ENCODE data around the gene PKDREJ. TPM values are rescaled to one million over a fixed set of nuclear protein-coding genes. Genes with fewer than 3 reads are reported as not detected.

Gene PKDREJ
- total RNA-seq, 2 experiments from 2014 or later, result not detected

DNA sequence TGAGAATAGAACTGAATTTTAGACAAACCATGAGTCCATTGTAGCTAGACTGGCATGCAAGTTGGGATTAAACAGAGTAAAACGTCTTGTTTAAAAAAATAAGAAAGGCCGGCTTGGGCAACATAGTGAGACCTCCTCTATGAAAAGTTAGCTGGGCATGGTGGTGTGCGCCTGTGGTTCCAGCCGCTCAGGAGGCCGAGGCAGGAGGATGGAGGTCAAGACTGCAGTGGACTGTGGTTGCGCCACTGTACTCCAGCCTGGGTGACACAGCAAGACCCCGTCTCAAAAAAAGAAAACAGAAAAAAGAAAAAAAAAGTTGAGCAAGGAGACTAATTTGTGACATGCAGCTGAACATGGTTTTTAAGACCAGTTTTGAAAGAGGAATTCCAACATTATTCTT, 36.6 kb downstream of the PKDREJ start:
- H3K4me1 Mint-ChIP-seq, result no peaks in the 10 kb centered on the region
- H3K36me3 Mint-ChIP-seq (ENCODE audit: low read depth), result peaks cover 4% of the 10 kb centered on the region
- no peak overlapping the region for H3K4me3 Mint-ChIP-seq
- ChIA-PET CTCF (interaction anchor here (1.0 kb wide), 1 partner anchor 15 kb away, joined by 3 read pairs; no protein-coding TSS in a partner anchor), POLR2A (interaction anchor here (0.6 kb wide), 1 partner anchor 22 kb away, joined by 4 read pairs; no protein-coding TSS in a partner anchor)
- DNase-seq (no peak), ATAC-seq (no peak)
- intact Hi-C loops (cut with DNase I, micrococcal nuclease), result no loop called here
- H3K9me3 Mint-ChIP-seq (ENCODE audit: low read depth), result no peaks in the 10 kb centered on the region
- H3K27ac Mint-ChIP-seq, result no peak overlapping the region
- no peaks in the 10 kb centered on the region for H3K27me3 Mint-ChIP-seq

DNA sequence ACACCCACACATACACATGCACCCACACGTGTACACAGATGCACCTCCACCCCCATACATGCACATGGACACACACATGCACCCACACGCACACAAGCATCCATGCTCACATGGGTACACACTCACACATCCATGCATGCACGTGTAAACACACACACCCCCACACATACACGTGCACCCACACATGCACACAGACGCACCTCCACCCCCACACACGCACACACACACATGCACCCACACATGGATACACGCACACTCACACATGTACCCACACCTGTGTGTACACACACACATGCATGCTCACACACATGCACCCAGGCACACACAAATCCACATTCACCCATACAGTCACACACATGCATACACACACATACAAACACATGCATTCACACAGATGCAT, 37.5 kb downstream of the PKDREJ start:
- no peak for ATAC-seq
- Mint-ChIP-seq H3K9me3 (ENCODE audit: low read depth) (no peaks in the 10 kb centered on the region), H3K36me3 (ENCODE audit: low read depth) (peaks cover 9% of the 10 kb centered on the region), H3K27ac (no peak overlapping the region), H3K4me1 (peaks cover 6% of the 10 kb centered on the region), H3K27me3 (no peaks in the 10 kb centered on the region), H3K4me3 (no peak overlapping the region)
- DNase-seq, result no peak
- intact Hi-C loops (cut with DNase I, micrococcal nuclease), result no loop called here
- ChIA-PET CTCF (interaction anchor here (1.0 kb wide), 1 partner anchor 16 kb away, joined by 3 read pairs; no protein-coding TSS in a partner anchor), POLR2A (no interaction called here)

DNA sequence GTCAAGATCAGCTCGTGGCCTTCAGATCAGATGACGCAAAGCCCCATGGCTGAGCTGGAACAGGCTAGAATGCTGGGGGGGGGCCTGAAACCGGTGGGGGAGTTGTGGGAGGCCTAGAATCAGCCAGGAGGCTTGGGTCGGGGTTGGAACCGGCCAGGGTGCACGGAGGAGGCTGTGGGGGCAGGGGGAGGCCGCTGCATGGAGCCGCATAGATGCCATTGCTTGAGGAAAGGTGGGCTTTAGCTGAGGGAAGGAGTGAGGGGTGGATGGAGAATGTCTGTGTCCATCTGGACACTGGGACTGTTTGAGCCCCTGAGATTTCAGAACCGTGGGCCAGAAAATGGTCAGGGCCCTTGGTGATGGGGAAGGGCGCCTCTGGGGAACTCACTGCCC, 38.2 kb downstream of the PKDREJ start:
- CTCF ChIA-PET, result no interaction called here

DNA sequence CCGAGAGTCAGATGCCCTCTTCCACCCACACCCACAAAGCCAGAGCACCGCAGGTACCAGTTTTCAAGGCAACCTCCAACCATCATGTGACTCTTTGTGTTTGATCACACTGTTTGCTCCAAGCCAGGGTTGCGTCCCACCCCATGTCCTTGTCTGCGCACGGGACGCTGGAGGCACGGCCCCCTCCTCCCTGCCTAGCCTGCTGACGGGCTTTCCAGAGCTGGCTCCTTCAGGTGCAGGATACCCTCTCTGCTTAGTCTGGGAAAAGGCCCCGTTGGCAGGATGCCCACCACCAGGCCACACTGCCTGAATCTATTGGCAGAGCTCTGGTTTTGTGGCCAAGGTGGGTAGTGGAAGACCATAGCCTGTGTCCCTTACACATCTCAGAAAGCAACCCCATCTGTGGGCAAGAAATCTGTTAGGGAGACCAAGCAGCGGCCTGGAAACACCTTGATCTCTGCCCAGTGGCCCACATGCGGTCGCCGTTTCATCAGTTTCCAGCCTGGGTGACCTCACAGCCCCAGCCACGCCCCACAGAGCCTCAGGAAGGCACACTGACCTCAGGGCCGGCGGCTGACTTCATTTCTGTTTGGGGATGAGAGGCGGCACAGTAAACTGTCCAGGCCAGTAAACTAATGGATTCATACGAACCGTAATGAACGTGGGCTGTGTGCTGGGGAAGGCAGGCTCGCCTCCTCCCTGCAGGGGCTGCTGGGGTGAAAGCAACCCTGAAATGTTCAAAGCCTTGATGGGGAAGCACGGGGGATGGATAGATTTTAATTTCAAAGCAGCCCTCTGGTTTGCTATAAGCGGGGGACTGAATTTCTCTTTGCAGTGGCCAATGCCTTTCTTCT, 38.9 kb downstream of the PKDREJ start:
- POLR2A ChIA-PET, result no interaction called here
- H3K4me3 Mint-ChIP-seq, result no peak overlapping the region

More for the DNA sequence above, 38.2 kb downstream of the PKDREJ start:
- H3K4me3 Mint-ChIP-seq, result no peak overlapping the region
- no peak for ATAC-seq
- intact Hi-C loops (cut with DNase I, micrococcal nuclease), result no loop called here
- peaks cover 9% of the 10 kb centered on the region for H3K36me3 Mint-ChIP-seq (ENCODE audit: low read depth)
- no peaks in the 10 kb centered on the region for H3K27me3 Mint-ChIP-seq
- no peak for DNase-seq
- H3K4me1 Mint-ChIP-seq, result peaks cover 7% of the 10 kb centered on the region
- no peaks in the 10 kb centered on the region for H3K9me3 Mint-ChIP-seq (ENCODE audit: low read depth)
- POLR2A ChIA-PET, result no interaction called here
- H3K27ac Mint-ChIP-seq, result no peak overlapping the region

DNA sequence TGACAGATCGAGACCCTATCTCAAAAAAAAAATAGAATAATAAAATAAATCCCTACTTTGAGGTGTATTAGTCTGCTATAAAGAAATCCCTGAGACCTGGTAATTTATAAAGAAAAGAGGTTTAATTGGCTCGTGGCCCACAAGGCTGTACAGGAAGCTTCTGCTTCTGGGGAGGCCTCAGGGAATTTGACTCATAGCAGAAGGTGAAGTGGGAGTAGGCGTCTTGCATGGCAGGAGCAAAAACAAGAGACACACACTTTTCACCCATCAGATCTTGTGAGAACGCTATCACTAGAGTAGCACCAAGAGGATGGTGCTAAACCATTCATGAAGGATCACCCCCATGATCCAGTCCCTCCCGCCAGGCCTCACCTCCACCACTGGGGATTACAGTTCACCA, 42.2 kb downstream of the PKDREJ start:
- POLR2A ChIA-PET, result no interaction called here
- intact Hi-C loops (cut with DNase I, micrococcal nuclease), result no loop called here
- Mint-ChIP-seq H3K36me3 (ENCODE audit: low read depth) (peaks cover 23% of the 10 kb centered on the region), H3K27ac (peak overlapping the region; percentile 75), H3K4me3 (no peak overlapping the region), H3K9me3 (ENCODE audit: low read depth) (no peaks in the 10 kb centered on the region), H3K27me3 (no peaks in the 10 kb centered on the region), H3K4me1 (peaks cover 14% of the 10 kb centered on the region)
- ATAC-seq (peak; percentile 75), DNase-seq (peak; percentile 46)
- CTCF ChIA-PET, result interaction anchor here (1.1 kb wide), 1 partner anchor 16 kb away, joined by 3 read pairs; no protein-coding TSS in a partner anchor

More for the DNA sequence above, 38.9 kb downstream of the PKDREJ start:
- H3K27ac Mint-ChIP-seq, result no peak overlapping the region
- intact Hi-C loops (cut with DNase I, micrococcal nuclease), result no loop called here
- H3K4me1 Mint-ChIP-seq, result peaks cover 13% of the 10 kb centered on the region
- peaks cover 15% of the 10 kb centered on the region for H3K36me3 Mint-ChIP-seq (ENCODE audit: low read depth)
- no peaks in the 10 kb centered on the region for H3K27me3 Mint-ChIP-seq
- CTCF ChIA-PET, result interaction anchor here (0.6 kb wide), 1 partner anchor 8 kb away, joined by 4 read pairs; no protein-coding TSS in a partner anchor
- ATAC-seq, result no peak
- no peaks in the 10 kb centered on the region for H3K9me3 Mint-ChIP-seq (ENCODE audit: low read depth)
- DNase-seq, result no peak

DNA sequence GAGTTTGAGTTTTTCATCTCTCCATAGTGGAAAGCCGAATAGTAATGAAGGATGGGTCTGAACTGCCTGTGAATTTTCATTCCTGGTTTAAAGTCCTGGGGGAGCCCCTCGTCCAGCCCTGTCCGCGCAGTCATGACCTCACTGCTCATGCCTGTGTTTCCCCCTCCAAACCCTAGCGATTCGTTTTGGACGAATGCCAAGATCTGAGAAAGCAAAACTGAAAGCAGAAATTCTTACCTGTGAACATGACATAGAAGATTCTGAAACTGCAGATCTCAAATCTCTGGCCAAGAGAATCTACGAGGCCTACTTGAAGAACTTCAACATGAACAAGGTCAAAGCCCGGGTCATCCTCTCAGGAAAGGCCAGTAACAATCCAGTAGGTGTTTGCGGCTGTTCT, 43.5 kb downstream of the PKDREJ start:
- peak; percentile 32 for ATAC-seq
- ChIA-PET POLR2A (no interaction called here), CTCF (no interaction called here)
- peak; percentile 28 for DNase-seq
- H3K27me3 Mint-ChIP-seq, result no peaks in the 10 kb centered on the region
- peaks cover 14% of the 10 kb centered on the region for H3K4me1 Mint-ChIP-seq
- intact Hi-C loops (cut with DNase I, micrococcal nuclease), result no loop called here
- H3K9me3 Mint-ChIP-seq (ENCODE audit: low read depth), result no peaks in the 10 kb centered on the region
- H3K36me3 Mint-ChIP-seq (ENCODE audit: low read depth), result peaks cover 31% of the 10 kb centered on the region
- H3K27ac Mint-ChIP-seq, result no peak overlapping the region
- H3K4me3 Mint-ChIP-seq, result no peak overlapping the region

DNA sequence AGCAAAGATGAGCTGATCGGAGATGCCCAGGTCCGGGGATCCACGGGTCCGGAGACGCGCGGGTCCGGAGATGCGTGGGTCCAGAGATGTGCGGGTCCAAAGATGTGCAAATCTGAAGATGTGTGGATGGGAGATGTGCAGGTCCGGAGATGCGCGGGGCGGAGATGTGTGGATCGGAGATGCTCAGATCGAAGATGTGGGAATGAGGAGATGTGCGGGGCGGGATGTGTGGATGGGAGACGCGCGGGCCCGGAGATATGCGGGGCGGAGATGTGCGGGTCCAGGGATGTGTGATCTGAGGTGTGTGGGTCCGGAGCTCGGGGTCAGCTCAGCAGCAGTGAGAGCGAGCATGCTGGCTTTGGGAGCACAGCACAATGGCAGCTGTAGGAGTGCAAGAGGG, 48.5 kb downstream of the PKDREJ start:
- no peaks in the 10 kb centered on the region for H3K27me3 Mint-ChIP-seq
- intact Hi-C loops (cut with DNase I, micrococcal nuclease), result loop anchor here in 1 of 2 experiments (5.0 kb wide), 1 partner anchor 62 kb away; the partner anchor contains the start of gene PPARA
- ATAC-seq, result no peak
- ChIA-PET CTCF (no interaction called here), POLR2A (no interaction called here)
- H3K9me3 Mint-ChIP-seq (ENCODE audit: low read depth), result peaks cover under 1% of the 10 kb centered on the region
- no peak overlapping the region for H3K4me3 Mint-ChIP-seq
- no peak overlapping the region for H3K27ac Mint-ChIP-seq
- H3K36me3 Mint-ChIP-seq (ENCODE audit: low read depth), result peaks cover 46% of the 10 kb centered on the region
- H3K4me1 Mint-ChIP-seq, result peaks cover 8% of the 10 kb centered on the region
- DNase-seq, result no peak

DNA sequence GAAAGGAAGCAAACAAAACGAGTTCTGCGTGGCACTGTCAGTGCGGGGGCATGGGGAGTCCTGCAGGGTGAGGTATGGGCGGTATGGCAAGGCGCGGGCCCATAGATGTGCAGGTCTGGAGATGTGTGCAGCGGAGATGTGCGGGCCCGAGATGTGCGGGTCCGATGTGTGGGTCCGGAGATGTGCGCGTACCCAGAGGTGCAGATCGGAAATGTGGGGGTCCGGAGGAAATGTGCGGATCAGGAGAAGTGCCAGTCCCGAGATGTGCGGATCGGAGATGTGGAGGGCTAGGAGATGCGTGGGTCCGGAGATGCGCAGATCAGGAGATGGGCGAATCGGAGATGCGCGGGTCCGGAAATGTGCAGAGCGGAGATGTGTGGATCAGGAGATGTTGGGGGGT, 49.0 kb downstream of the PKDREJ start:
- H3K4me3 Mint-ChIP-seq, result no peak overlapping the region
- CTCF ChIA-PET, result no interaction called here
- POLR2A ChIA-PET, result no interaction called here

DNA sequence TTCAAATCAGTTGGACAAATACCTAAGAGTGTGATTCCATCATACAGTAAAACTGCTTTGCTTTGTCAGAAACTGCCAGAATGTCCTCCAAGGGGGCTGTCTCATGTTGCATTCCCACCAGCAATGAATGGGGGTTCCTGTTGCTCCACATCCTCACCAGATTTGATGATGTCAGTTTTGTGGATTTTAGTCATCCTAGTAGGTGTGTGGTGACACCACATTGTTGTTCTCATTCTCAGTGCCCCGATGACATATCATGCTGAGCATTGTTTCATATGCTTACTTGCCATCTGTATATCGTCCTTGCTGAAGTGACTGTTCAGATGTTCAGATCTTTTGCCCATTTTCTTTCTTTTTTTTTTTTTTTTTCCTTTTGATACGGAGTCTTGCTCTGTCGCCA, 50.1 kb downstream of the PKDREJ start:
- Mint-ChIP-seq H3K4me3 (no peak overlapping the region), H3K36me3 (ENCODE audit: low read depth) (peaks cover 50% of the 10 kb centered on the region), H3K27ac (peak overlapping the region; percentile 19), H3K27me3 (no peaks in the 10 kb centered on the region), H3K9me3 (ENCODE audit: low read depth) (peaks cover 13% of the 10 kb centered on the region), H3K4me1 (peaks cover 4% of the 10 kb centered on the region)
- ChIA-PET CTCF (interaction anchor here (0.8 kb wide), 1 partner anchor 1785 kb away, joined by 4 read pairs; no protein-coding TSS in a partner anchor), POLR2A (no interaction called here)
- peak; percentile 30 for DNase-seq
- ATAC-seq, result peak; percentile 91
- intact Hi-C loops (cut with DNase I, micrococcal nuclease), result loop anchor here in 1 of 2 experiments (5.0 kb wide), 1 partner anchor 61 kb away; the partner anchor contains the start of gene PPARA

More for the DNA sequence above, 49.0 kb downstream of the PKDREJ start:
- Mint-ChIP-seq H3K9me3 (ENCODE audit: low read depth) (peaks cover 6% of the 10 kb centered on the region), H3K27ac (no peak overlapping the region), H3K4me1 (peaks cover 4% of the 10 kb centered on the region), H3K27me3 (no peaks in the 10 kb centered on the region), H3K36me3 (ENCODE audit: low read depth) (peaks cover 46% of the 10 kb centered on the region)
- intact Hi-C loops (cut with DNase I, micrococcal nuclease), result loop anchor here in 1 of 2 experiments (5.0 kb wide), 1 partner anchor 62 kb away; the partner anchor contains the start of gene PPARA
- ATAC-seq, result no peak
- DNase-seq, result no peak

DNA sequence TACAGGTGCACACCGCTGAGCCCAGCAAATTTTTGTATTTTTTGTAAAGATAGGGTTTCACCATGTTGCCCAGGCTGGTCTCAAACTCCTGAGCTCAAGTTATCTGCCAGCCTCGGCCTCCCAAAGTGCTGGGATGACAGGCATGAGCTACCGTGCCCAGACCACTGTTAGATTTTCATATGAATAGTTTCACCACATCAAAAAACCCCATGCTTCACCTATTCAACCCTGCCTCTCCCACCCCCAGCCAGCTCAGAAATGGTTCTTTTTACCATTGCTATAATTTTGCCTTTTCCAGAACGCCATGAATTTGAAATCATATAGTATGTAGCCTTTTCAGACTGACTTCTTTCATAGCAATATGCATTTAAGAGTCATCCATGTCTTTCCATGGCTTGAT, 50.9 kb downstream of the PKDREJ start:
- ChIA-PET POLR2A (no interaction called here), CTCF (no interaction called here)
- H3K4me3 Mint-ChIP-seq, result no peak overlapping the region
- H3K27ac Mint-ChIP-seq, result no peak overlapping the region
- H3K9me3 Mint-ChIP-seq (ENCODE audit: low read depth), result peaks cover 13% of the 10 kb centered on the region
- H3K27me3 Mint-ChIP-seq, result no peaks in the 10 kb centered on the region
- peak; percentile 12 for ATAC-seq
- DNase-seq, result peak; percentile 19
- H3K4me1 Mint-ChIP-seq, result peaks cover 4% of the 10 kb centered on the region
- H3K36me3 Mint-ChIP-seq (ENCODE audit: low read depth), result peaks cover 49% of the 10 kb centered on the region
- intact Hi-C loops (cut with DNase I, micrococcal nuclease), result loop anchor here in 1 of 2 experiments (5.0 kb wide), 1 partner anchor 60 kb away; the partner anchor contains the start of gene PPARA

DNA sequence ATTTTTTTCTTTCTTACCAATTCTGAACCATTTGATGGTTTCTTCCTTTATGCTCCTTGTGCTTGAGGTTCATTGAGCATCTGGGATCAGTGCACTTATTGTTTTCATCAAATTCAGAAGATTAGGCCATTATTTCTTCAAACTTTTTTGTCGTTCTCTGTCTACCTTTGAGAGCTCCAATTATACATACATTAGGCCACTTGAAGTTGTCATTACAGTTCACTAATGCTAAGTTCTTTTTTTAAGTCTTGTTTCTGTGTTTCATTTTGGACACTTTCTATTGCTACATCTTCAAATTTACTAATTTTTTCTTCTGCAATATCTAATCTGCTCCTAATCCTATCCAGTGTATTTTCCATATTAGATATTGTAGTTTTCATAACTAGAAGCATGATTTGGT, 53.9 kb downstream of the PKDREJ start:
- intact Hi-C loops (cut with DNase I, micrococcal nuclease), result no loop called here
- POLR2A ChIA-PET, result no interaction called here
- Mint-ChIP-seq H3K9me3 (ENCODE audit: low read depth) (peaks cover 16% of the 10 kb centered on the region), H3K36me3 (ENCODE audit: low read depth) (peaks cover 50% of the 10 kb centered on the region), H3K27me3 (no peaks in the 10 kb centered on the region), H3K4me3 (no peak overlapping the region), H3K27ac (no peak overlapping the region), H3K4me1 (peaks cover 4% of the 10 kb centered on the region)
- DNase-seq (no peak), ATAC-seq (no peak)
- CTCF ChIA-PET, result interaction anchor here (1.0 kb wide), 1 partner anchor 87 kb away, joined by 3 read pairs; no protein-coding TSS in a partner anchor

All from activated CD4-positive, alpha-beta T cell treated with anti-CD3 and anti-CD28 coated beads for 36 hours (primary cell).